Liver (tissue), 9 donors: ENCODE data around the gene TTC7B. TPM values are rescaled to one million over a fixed set of nuclear protein-coding genes. Genes with fewer than 3 reads are reported as not detected.

Experiments
- DNase-seq: peaks from one replicate; pipeline ENCODE4 v3.0.0-alpha.2; 2017; ENCODE audit warnings: low spot score
- H3K27ac ChIP-seq, 2 donors: one replicate each; pipeline ENCODE4 v1.7.0; 2013; ENCODE audit warnings: inconsistent platforms in 2 of 2, low read length in 2 of 2, control low read depth in 1 of 2, low read depth in 1 of 2, mild to moderate bottlenecking in 1 of 2
- H3K27me3 ChIP-seq, 4 donors: one replicate each; pipeline versions ENCODE4 v1.6.1 to v1.7.0; 2013; ENCODE audit warnings: low read length in 3 of 4, inconsistent platforms in 1 of 4, mild to moderate bottlenecking in 1 of 4, moderate library complexity in 1 of 4; ENCODE audit not compliant: control insufficient read depth in 4 of 4, insufficient read depth in 4 of 4
- H3K36me3 ChIP-seq, 4 donors: one replicate each; pipeline versions ENCODE4 v1.6.1 to v1.7.0; 2013; ENCODE audit warnings: low read length in 3 of 4, mild to moderate bottlenecking in 3 of 4, low read depth in 1 of 4, moderate library complexity in 1 of 4; ENCODE audit not compliant: control insufficient read depth in 4 of 4, insufficient read depth in 3 of 4
- H3K4me1 ChIP-seq, 4 donors: one replicate each; pipeline versions ENCODE4 v1.6.1 to v1.7.0; 2013; ENCODE audit warnings: low read length in 3 of 4, mild to moderate bottlenecking in 3 of 4, moderate library complexity in 1 of 4; ENCODE audit not compliant: control insufficient read depth in 4 of 4, insufficient read depth in 4 of 4
- H3K4me3 ChIP-seq, 3 donors: one replicate each; pipeline versions ENCODE4 v1.6.1 to v1.7.0; 2013; ENCODE audit warnings: low read length in 3 of 3, control low read depth in 1 of 3, low read depth in 1 of 3, mild to moderate bottlenecking in 1 of 3
- H3K9ac ChIP-seq, 2 donors: one replicate each; pipeline ENCODE4 v1.7.0; 2013; ENCODE audit warnings: low read length in 2 of 2, mild to moderate bottlenecking in 2 of 2, moderate library complexity in 2 of 2, control low read depth in 1 of 2, low read depth in 1 of 2
- H3K9me3 ChIP-seq, 4 donors: one replicate each; pipeline versions ENCODE4 v1.6.1 to v1.7.0; 2013; ENCODE audit warnings: low read length in 3 of 4; ENCODE audit not compliant: control insufficient read depth in 4 of 4
- CTCF ChIP-seq: fragments of 150-350 bp; IDR thresholded peaks from 2 replicates; pipeline ENCODE4 v1.5.1; 2017; ENCODE audit warnings: improper control_type of control experiment, low read depth, low read length; ENCODE audit not compliant: missing input control
- EGR1 ChIP-seq, 2 donors: IDR thresholded peaks; 2 replicates each; pipeline ENCODE4 v1.6.1; 2016 to 2018; ENCODE audit warnings: antibody characterized with exemption in 2 of 2, low read depth in 2 of 2
- FOXA1 ChIP-seq: IDR thresholded peaks from 2 replicates; pipeline ENCODE4 v1.6.1; 2016; ENCODE audit warnings: antibody characterized with exemption
- FOXA2 ChIP-seq: IDR thresholded peaks from 2 replicates; pipeline ENCODE4 v1.6.1; 2016; ENCODE audit warnings: antibody characterized with exemption
- GABPA ChIP-seq, 2 donors: IDR thresholded peaks in 1 of 2; conservative IDR thresholded peaks in 1 of 2; 2 replicates each; pipeline ENCODE4 v1.6.1; 2016; ENCODE audit warnings: antibody characterized with exemption in 2 of 2, mild to moderate bottlenecking in 1 of 2, moderate library complexity in 1 of 2
- HNF4A ChIP-seq, 2 donors: conservative IDR thresholded peaks; 2 replicates each; pipeline ENCODE4 v1.6.1; 2016; ENCODE audit warnings: antibody characterized with exemption in 2 of 2, mild to moderate bottlenecking in 2 of 2
- HNF4G ChIP-seq: IDR thresholded peaks from 2 replicates; pipeline ENCODE4 v1.6.1; 2016; ENCODE audit warnings: antibody characterized with exemption
- MAX ChIP-seq: IDR thresholded peaks from 2 replicates; pipeline ENCODE4 v1.6.1; 2016; ENCODE audit warnings: antibody characterized with exemption
- NR2F2 ChIP-seq: IDR thresholded peaks from 2 replicates; pipeline ENCODE4 v1.6.1; 2016; ENCODE audit warnings: antibody characterized with exemption
- RAD21 ChIP-seq, 2 donors: IDR thresholded peaks; 2 replicates each; pipeline ENCODE4 v1.6.1; 2016; ENCODE audit warnings: antibody characterized with exemption in 2 of 2, mild to moderate bottlenecking in 2 of 2
- REST ChIP-seq: IDR thresholded peaks from 2 replicates; pipeline ENCODE4 v1.6.1; 2016; ENCODE audit warnings: antibody characterized with exemption, mild to moderate bottlenecking
- RXRA ChIP-seq, 2 donors: IDR thresholded peaks; 2 replicates each; pipeline ENCODE4 v1.6.1; 2017 to 2018; ENCODE audit warnings: antibody characterized with exemption in 2 of 2, mild to moderate bottlenecking in 1 of 2
- SP1 ChIP-seq: IDR thresholded peaks from 2 replicates; pipeline ENCODE4 v1.6.1; 2018; ENCODE audit warnings: antibody characterized with exemption, mild to moderate bottlenecking
- TAF1 ChIP-seq: conservative IDR thresholded peaks from 2 replicates; pipeline ENCODE4 v1.6.1; 2016; ENCODE audit warnings: antibody characterized with exemption, mild to moderate bottlenecking
- ZBTB33 ChIP-seq: IDR thresholded peaks from 2 replicates; pipeline ENCODE4 v1.6.1; 2016; ENCODE audit warnings: antibody characterized with exemption
- WGBS: extraction: QIAGEN DNeasy Blood & Tissue Kit; methylation state at CpG from one replicate; pipeline ENCODE4 v1.1.7; 2013; 5-methylcytosine and 5-hydroxymethylcytosine counted together
- polyA plus RNA-seq, 2 donors: library from polyadenylated mRNA; stranded (reverse) in 1 of 2; unstranded in 1 of 2; fragments of 200-250 nt in 1 of 2; fragments of >200 nt in 1 of 2; fragmentation: Nextera tagmentation in 1 of 2; extraction: Ambion mirVana in 1 of 2; gene quantifications; one replicate each; pipeline versions ENCODE4 v1.2.1 to v1.2.3, GENCODE V29; 2013 to 2015
- total RNA-seq, 2 donors: library from RNA; depleted of rRNA; stranded (reverse); fragments of >200 nt; gene quantifications; one replicate each; pipeline ENCODE4 v1.2.3, GENCODE V29; 2014
- donor health status: healthy.
- donor health status: healthy.
- donor health status: healthy.
- donor health status: healthy.
- donor health status: healthy.

The TTC7B gene
- total and polyA plus RNA-seq, 4 donors = 9.1 to 31.0 (median 12.5) TPM

- TF ChIP-seq CTCF (no peak), TAF1 (no peak)
Measured at GRCh38 chr14:90682615-90683014, 133.6 kb downstream of the TTC7B start (continued).

GRCh38 chr14:90681929-90682328 is 134.3 kb downstream of the TTC7B start:
- no peak overlapping the region for H3K9ac ChIP-seq
- no peak for DNase-seq
- H3K36me3 ChIP-seq = peaks cover 0 to 3% (median under 1%) of the 10 kb centered on the region in 4 donors
- TF ChIP-seq NR2F2 (no peak), FOXA1 (no peak), MAX (no peak), HNF4G (no peak), RAD21 (IDR thresholded peaks at IDR 0.05) (no peak), EGR1 (IDR thresholded peaks at IDR 0.05; ENCODE audit: low read depth in 2 of 2) (no peak), RXRA (IDR thresholded peaks at IDR 0.05) (no peak), GABPA (IDR thresholded peaks at IDR 0.05 in 1 of 2, conservative IDR thresholded peaks at IDR 0.05 in 1 of 2) (no peak), CTCF (no peak), TAF1 (no peak), HNF4A (conservative IDR thresholded peaks at IDR 0.05) (no peak), REST (no peak), FOXA2 (no peak), ZBTB33 (no peak), SP1 (no peak)
- 84% methylated on average over 3 of the region's 3 CpGs for WGBS
- H3K27ac ChIP-seq = no peak overlapping the region
- no peaks in the 10 kb centered on the region for H3K27me3 ChIP-seq
- H3K4me1 ChIP-seq = no peaks in the 10 kb centered on the region
- H3K4me3 ChIP-seq = no peak overlapping the region
- no peaks in the 10 kb centered on the region for H3K9me3 ChIP-seq
